HEK293 (cell line): Measurements from ENCODE around the gene TUBGCP3.

Source experiments
- CTCF ChIA-PET: fragments of 350-600 bp; formaldehyde crosslinking; extraction: SDS; loops from one replicate; lab custom pipeline; 2021; ENCODE audit warnings: antibody characterized with exemption; lab: Yijun Ruan, JAX
- POLR2A ChIA-PET: fragments of 300-600 bp; formaldehyde crosslinking; extraction: SDS; loops from one replicate; lab custom pipeline; 2020; ENCODE audit warnings: antibody characterized with exemption, inconsistent platforms; lab: Yijun Ruan, JAX
- H3K27ac ChIP-seq: fragments of 200-500 bp; sonication (Bioruptor generic); 2 replicates; pipeline ENCODE4 v1.5.1; 2014; ENCODE audit warnings: low read depth, low read length, control low read depth, inconsistent platforms; ENCODE audit errors: extremely low read depth
- H3K36me3 ChIP-seq, 2 experiments: fragments of 200-500 bp in 1 of 2; sonication (Bioruptor generic) in 1 of 2; 1 replicate in 1 of 2; 2 replicates in 1 of 2; pipeline ENCODE4 v1.5.1; 2014 to 2017; ENCODE audit warnings: inconsistent platforms in 2 of 2, low read length in 2 of 2; ENCODE audit not compliant: control insufficient read depth in 2 of 2, insufficient read depth in 1 of 2
- H3K4me1 ChIP-seq: fragments of 200-500 bp; sonication (Bioruptor generic); 2 replicates; pipeline ENCODE4 v1.5.1; 2014; ENCODE audit warnings: mild to moderate bottlenecking, low read length, inconsistent platforms; ENCODE audit not compliant: control insufficient read depth, insufficient read depth
- H3K4me3 ChIP-seq: 2 replicates; pipeline ENCODE4 v1.5.1; 2011; ENCODE audit warnings: low read depth, mild to moderate bottlenecking, control low read depth, low read length, moderate library complexity
- H3K9me3 ChIP-seq: fragments of 200-500 bp; sonication (Bioruptor generic); 2 replicates; pipeline ENCODE4 v1.5.1; 2014; ENCODE audit warnings: low read depth, low read length, inconsistent platforms; ENCODE audit not compliant: control insufficient read depth, insufficient read depth
- REPIN1 ChIP-seq: fragments of 450-650 bp; formaldehyde crosslinking; IDR thresholded peaks from 2 replicates; pipeline ENCODE4 v1.5.1; 2017; ENCODE audit warnings: missing biosample characterization, missing genetic modification characterization, low read depth
- ZFP69B ChIP-seq: fragments of 450-650 bp; formaldehyde crosslinking; IDR thresholded peaks from 2 replicates; pipeline ENCODE4 v1.5.1; 2016; ENCODE audit warnings: missing biosample characterization, missing genetic modification characterization
- ZNF174 ChIP-seq: fragments of 450-650 bp; formaldehyde crosslinking; IDR thresholded peaks from 2 replicates; pipeline ENCODE4 v1.5.0; 2017; ENCODE audit warnings: missing biosample characterization, mild to moderate bottlenecking, missing genetic modification characterization
- ZNF202 ChIP-seq: fragments of 450-650 bp; formaldehyde crosslinking; IDR thresholded peaks from 2 replicates; pipeline ENCODE4 v1.5.1; 2016; ENCODE audit warnings: missing biosample characterization, missing genetic modification characterization, borderline replicate concordance
- ZNF366 ChIP-seq: fragments of 450-650 bp; formaldehyde crosslinking; conservative IDR thresholded peaks from 2 replicates; pipeline ENCODE4 v1.5.1; 2016; ENCODE audit warnings: missing biosample characterization, missing genetic modification characterization
- ZNF555 ChIP-seq: fragments of 450-650 bp; formaldehyde crosslinking; conservative IDR thresholded peaks from 2 replicates; pipeline ENCODE4 v1.5.1; 2017; ENCODE audit warnings: missing biosample characterization, mild to moderate bottlenecking, missing genetic modification characterization, inconsistent platforms
- ZNF561 ChIP-seq: fragments of 450-650 bp; IDR thresholded peaks from 2 replicates; pipeline ENCODE4 v1.5.1; 2018; ENCODE audit warnings: missing biosample characterization, missing genetic modification characterization, borderline replicate concordance
- ZNF610 ChIP-seq: fragments of 450-650 bp; formaldehyde crosslinking; IDR thresholded peaks from 2 replicates; pipeline ENCODE4 v1.5.1; 2016; ENCODE audit warnings: missing biosample characterization, missing genetic modification characterization, borderline replicate concordance
- ZNF664 ChIP-seq: fragments of 450-650 bp; formaldehyde crosslinking; IDR thresholded peaks from 2 replicates; pipeline ENCODE4 v1.5.1; 2016; ENCODE audit warnings: missing biosample characterization, missing genetic modification characterization
- ZNF76 ChIP-seq: fragments of 450-650 bp; formaldehyde crosslinking; IDR thresholded peaks from 2 replicates; pipeline ENCODE4; 2016; ENCODE audit warnings: low read depth, missing biosample characterization, missing genetic modification characterization, borderline replicate concordance
- ZSCAN30 ChIP-seq: fragments of 450-650 bp; IDR thresholded peaks from 2 replicates; pipeline ENCODE4 v1.5.1; 2018; ENCODE audit warnings: missing biosample characterization, mild to moderate bottlenecking, missing genetic modification characterization, moderate library complexity
- TF ChIP-seq, protein P1 (sequence below): fragments of 450-650 bp; formaldehyde crosslinking; IDR thresholded peaks from 2 replicates; pipeline ENCODE4 v1.5.1; 2016; ENCODE audit warnings: missing biosample characterization, missing genetic modification characterization, borderline replicate concordance
- TF ChIP-seq, protein P2 (sequence below): fragments of 450-650 bp; formaldehyde crosslinking; optimal IDR thresholded peaks from 2 replicates; pipeline ENCODE3; 2016; ENCODE audit warnings: missing biosample characterization, mild to moderate bottlenecking, missing genetic modification characterization
- TF ChIP-seq, protein P3 (sequence below): fragments of 450-650 bp; formaldehyde crosslinking; IDR thresholded peaks from 2 replicates; pipeline ENCODE4 v1.5.1; 2016; ENCODE audit warnings: missing biosample characterization, missing genetic modification characterization, borderline replicate concordance
- TF ChIP-seq, protein P4 (sequence below): fragments of 450-650 bp; formaldehyde crosslinking; IDR thresholded peaks from 2 replicates; pipeline ENCODE4 v1.5.1; 2016; ENCODE audit warnings: missing biosample characterization, missing genetic modification characterization
- TF ChIP-seq, protein P5 (sequence below): sonication (generic); formaldehyde crosslinking; IDR thresholded peaks from 2 replicates; pipeline ENCODE4 v1.8.1; 2022; ENCODE audit warnings: mild to moderate bottlenecking, moderate library complexity, missing genetic modification reagents
- TF ChIP-seq, protein P6 (sequence below): fragments of 450-650 bp; formaldehyde crosslinking; IDR thresholded peaks from 2 replicates; pipeline ENCODE4 v1.5.1; 2016; ENCODE audit warnings: missing biosample characterization, missing genetic modification characterization

Gene TUBGCP3

DNA sequence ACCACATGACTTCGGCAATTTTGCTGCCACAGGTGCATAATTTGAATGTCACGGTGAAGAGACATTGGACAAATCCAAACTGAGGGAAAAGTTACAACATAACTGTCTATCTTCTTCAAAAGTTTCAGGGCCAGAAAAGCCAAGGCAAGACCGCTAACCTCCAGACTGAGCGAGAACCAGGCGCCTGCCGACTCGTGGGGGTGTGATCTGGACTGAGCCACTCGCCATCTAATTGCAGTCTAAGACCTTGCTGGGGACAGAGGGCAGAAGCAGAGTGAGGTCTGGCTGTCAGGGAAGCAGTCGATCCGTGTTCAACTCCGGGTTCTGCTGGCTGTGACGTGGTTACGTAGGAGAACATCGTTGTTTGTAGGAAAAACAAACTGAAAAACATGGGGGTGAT lies 123.2 kb downstream of the TUBGCP3 start:
- ChIA-PET CTCF (no interaction called here), POLR2A (no interaction called here)
- no peaks in the 10 kb centered on the region for H3K36me3 ChIP-seq
- H3K27ac ChIP-seq = no peak overlapping the region
- TF ChIP-seq ZNF561 (tag by site-specific recombination) (no peak), ZNF366 (tag by site-specific recombination) (no peak), ZNF76 (no peak), ZNF202 (tag by site-specific recombination) (no peak), ZFP69B (tag by site-specific recombination) (no peak), ZNF555 (tag by site-specific recombination) (no peak), ZNF174 (tag by site-specific recombination) (no peak), REPIN1 (tag by site-specific recombination) (no peak), ZSCAN30 (tag by site-specific recombination) (no peak), ZNF664 (tag by site-specific recombination) (no peak), ZNF610 (tag by site-specific recombination) (no peak)
- TF ChIP-seq, protein P1, sequence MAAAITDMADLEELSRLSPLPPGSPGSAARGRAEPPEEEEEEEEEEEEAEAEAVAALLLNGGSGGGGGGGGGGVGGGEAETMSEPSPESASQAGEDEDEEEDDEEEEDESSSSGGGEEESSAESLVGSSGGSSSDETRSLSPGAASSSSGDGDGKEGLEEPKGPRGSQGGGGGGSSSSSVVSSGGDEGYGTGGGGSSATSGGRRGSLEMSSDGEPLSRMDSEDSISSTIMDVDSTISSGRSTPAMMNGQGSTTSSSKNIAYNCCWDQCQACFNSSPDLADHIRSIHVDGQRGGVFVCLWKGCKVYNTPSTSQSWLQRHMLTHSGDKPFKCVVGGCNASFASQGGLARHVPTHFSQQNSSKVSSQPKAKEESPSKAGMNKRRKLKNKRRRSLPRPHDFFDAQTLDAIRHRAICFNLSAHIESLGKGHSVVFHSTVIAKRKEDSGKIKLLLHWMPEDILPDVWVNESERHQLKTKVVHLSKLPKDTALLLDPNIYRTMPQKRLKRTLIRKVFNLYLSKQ = no peak
- TF ChIP-seq, protein P2, sequence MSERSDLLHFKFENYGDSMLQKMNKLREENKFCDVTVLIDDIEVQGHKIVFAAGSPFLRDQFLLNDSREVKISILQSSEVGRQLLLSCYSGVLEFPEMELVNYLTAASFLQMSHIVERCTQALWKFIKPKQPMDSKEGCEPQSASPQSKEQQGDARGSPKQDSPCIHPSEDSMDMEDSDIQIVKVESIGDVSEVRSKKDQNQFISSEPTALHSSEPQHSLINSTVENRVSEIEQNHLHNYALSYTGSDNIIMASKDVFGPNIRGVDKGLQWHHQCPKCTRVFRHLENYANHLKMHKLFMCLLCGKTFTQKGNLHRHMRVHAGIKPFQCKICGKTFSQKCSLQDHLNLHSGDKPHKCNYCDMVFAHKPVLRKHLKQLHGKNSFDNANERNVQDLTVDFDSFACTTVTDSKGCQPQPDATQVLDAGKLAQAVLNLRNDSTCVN (tag by site-specific recombination) = no peak
- TF ChIP-seq, protein P3, sequence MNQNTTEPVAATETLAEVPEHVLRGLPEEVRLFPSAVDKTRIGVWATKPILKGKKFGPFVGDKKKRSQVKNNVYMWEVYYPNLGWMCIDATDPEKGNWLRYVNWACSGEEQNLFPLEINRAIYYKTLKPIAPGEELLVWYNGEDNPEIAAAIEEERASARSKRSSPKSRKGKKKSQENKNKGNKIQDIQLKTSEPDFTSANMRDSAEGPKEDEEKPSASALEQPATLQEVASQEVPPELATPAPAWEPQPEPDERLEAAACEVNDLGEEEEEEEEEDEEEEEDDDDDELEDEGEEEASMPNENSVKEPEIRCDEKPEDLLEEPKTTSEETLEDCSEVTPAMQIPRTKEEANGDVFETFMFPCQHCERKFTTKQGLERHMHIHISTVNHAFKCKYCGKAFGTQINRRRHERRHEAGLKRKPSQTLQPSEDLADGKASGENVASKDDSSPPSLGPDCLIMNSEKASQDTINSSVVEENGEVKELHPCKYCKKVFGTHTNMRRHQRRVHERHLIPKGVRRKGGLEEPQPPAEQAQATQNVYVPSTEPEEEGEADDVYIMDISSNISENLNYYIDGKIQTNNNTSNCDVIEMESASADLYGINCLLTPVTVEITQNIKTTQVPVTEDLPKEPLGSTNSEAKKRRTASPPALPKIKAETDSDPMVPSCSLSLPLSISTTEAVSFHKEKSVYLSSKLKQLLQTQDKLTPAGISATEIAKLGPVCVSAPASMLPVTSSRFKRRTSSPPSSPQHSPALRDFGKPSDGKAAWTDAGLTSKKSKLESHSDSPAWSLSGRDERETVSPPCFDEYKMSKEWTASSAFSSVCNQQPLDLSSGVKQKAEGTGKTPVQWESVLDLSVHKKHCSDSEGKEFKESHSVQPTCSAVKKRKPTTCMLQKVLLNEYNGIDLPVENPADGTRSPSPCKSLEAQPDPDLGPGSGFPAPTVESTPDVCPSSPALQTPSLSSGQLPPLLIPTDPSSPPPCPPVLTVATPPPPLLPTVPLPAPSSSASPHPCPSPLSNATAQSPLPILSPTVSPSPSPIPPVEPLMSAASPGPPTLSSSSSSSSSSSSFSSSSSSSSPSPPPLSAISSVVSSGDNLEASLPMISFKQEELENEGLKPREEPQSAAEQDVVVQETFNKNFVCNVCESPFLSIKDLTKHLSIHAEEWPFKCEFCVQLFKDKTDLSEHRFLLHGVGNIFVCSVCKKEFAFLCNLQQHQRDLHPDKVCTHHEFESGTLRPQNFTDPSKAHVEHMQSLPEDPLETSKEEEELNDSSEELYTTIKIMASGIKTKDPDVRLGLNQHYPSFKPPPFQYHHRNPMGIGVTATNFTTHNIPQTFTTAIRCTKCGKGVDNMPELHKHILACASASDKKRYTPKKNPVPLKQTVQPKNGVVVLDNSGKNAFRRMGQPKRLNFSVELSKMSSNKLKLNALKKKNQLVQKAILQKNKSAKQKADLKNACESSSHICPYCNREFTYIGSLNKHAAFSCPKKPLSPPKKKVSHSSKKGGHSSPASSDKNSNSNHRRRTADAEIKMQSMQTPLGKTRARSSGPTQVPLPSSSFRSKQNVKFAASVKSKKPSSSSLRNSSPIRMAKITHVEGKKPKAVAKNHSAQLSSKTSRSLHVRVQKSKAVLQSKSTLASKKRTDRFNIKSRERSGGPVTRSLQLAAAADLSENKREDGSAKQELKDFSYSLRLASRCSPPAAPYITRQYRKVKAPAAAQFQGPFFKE (tag by site-specific recombination) = no peak
- TF ChIP-seq, protein P4, sequence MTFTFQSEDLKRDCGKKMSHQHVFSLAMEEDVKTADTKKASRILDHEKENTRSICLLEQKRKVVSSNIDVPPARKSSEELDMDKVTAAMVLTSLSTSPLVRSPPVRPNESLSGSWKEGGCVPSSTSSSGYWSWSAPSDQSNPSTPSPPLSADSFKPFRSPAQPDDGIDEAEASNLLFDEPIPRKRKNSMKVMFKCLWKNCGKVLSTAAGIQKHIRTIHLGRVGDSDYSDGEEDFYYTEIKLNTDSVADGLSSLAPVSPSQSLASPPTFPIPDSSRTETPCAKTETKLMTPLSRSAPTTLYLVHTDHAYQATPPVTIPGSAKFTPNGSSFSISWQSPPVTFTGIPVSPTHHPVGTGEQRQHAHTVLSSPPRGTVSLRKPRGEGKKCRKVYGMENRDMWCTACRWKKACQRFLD (tag by site-specific recombination) = no peak
- TF ChIP-seq, protein P5, sequence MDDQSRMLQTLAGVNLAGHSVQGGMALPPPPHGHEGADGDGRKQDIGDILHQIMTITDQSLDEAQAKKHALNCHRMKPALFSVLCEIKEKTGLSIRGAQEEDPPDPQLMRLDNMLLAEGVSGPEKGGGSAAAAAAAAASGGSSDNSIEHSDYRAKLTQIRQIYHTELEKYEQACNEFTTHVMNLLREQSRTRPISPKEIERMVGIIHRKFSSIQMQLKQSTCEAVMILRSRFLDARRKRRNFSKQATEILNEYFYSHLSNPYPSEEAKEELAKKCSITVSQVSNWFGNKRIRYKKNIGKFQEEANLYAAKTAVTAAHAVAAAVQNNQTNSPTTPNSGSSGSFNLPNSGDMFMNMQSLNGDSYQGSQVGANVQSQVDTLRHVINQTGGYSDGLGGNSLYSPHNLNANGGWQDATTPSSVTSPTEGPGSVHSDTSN (CRISPR knock-in tag) = no peak
- TF ChIP-seq, protein P6, sequence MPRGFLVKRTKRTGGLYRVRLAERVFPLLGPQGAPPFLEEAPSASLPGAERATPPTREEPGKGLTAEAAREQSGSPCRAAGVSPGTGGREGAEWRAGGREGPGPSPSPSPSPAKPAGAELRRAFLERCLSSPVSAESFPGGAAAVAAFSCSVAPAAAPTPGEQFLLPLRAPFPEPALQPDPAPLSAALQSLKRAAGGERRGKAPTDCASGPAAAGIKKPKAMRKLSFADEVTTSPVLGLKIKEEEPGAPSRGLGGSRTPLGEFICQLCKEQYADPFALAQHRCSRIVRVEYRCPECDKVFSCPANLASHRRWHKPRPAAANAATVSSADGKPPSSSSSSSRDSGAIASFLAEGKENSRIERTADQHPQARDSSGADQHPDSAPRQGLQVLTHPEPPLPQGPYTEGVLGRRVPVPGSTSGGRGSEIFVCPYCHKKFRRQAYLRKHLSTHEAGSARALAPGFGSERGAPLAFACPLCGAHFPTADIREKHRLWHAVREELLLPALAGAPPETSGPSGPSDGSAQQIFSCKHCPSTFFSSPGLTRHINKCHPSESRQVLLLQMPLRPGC (tag by site-specific recombination) = no peak
- no peak overlapping the region for H3K4me3 ChIP-seq
- H3K9me3 ChIP-seq = no peaks in the 10 kb centered on the region
- H3K4me1 ChIP-seq = no peaks in the 10 kb centered on the region
